ENCODE measurements around the gene ZFYVE1.

GRCh38 chr14:72982146-72982708, 44.7 kb downstream of the ZFYVE1 start:
- TF ChIP-seq CTCF (IDR thresholded peaks at IDR 0.05) (no peak), POLR2A (IDR thresholded peaks at IDR 0.05) (no peak)
